ENCODE results near the gene OVOL3.

DNA sequence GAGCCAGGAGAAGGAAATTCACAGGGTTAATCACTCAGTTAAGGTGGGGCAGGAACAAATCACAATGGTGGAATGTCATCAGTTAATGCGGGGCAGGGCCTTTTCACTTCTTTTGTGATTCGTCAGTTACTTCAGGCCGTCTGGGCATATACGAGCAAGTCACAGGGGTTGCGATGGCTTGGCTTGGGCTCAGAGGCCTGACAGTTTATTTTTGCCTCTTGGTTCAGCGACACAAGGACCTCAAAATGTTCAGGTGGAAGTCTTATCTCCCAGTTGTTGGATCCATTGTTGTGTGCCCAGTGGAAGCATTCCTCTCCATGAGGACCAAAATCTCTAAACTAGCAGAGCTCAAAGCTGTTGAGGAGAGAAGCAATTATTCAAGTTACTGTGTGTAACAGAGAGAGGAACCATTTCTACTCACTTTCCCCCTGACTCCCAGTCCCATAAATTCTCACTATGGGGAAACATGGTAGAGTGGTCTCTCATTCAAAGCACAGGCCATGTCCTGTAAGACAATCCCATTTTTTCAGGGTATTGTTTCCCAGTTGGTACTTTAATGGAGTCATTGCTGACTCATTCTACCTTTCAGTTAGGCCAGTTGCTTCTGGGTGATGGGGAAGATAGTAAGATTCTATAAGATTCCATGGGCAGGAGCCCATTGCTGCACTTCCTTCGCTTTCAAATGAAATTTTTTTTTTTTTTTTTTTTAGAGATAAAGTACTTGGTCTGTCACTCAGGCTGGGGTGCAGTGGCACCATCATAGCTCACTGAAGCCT lies 50.1 kb downstream of the OVOL3 start:
- TF ChIP-seq, protein P1, sequence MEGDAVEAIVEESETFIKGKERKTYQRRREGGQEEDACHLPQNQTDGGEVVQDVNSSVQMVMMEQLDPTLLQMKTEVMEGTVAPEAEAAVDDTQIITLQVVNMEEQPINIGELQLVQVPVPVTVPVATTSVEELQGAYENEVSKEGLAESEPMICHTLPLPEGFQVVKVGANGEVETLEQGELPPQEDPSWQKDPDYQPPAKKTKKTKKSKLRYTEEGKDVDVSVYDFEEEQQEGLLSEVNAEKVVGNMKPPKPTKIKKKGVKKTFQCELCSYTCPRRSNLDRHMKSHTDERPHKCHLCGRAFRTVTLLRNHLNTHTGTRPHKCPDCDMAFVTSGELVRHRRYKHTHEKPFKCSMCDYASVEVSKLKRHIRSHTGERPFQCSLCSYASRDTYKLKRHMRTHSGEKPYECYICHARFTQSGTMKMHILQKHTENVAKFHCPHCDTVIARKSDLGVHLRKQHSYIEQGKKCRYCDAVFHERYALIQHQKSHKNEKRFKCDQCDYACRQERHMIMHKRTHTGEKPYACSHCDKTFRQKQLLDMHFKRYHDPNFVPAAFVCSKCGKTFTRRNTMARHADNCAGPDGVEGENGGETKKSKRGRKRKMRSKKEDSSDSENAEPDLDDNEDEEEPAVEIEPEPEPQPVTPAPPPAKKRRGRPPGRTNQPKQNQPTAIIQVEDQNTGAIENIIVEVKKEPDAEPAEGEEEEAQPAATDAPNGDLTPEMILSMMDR (IDR thresholded peaks at IDR 0.05; ENCODE audit: low read depth, low read length, poor library complexity, severe bottlenecking): no peak
- no peak for TF ChIP-seq EZH2phosphoT487 (IDR thresholded peaks at IDR 0.05; ENCODE audit: borderline replicate concordance, low read length)
